Peyer's patch (tissue), 4 donors: ENCODE data around the gene LMF1.

ENCODE experiments used
- POLR2A ChIP-seq, 2 donors: fragments of 450-650 bp; IDR thresholded peaks; one replicate each; pipeline ENCODE4 v1.5.1; 2017; ENCODE audit warnings: antibody characterized with exemption in 2 of 2, mild to moderate bottlenecking in 2 of 2, moderate library complexity in 2 of 2
- TF ChIP-seq, protein P1 (sequence below), 6 experiments: fragments of 450-650 bp in 4 of 6; fragments of 200-600 bp in 2 of 6; sonication (generic) in 1 of 6; IDR thresholded peaks; one replicate each; pipeline ENCODE4 v1.5.1; 2017 to 2019; ENCODE audit warnings: antibody characterized with exemption in 6 of 6, mild to moderate bottlenecking in 3 of 6, moderate library complexity in 1 of 6

DNA sequence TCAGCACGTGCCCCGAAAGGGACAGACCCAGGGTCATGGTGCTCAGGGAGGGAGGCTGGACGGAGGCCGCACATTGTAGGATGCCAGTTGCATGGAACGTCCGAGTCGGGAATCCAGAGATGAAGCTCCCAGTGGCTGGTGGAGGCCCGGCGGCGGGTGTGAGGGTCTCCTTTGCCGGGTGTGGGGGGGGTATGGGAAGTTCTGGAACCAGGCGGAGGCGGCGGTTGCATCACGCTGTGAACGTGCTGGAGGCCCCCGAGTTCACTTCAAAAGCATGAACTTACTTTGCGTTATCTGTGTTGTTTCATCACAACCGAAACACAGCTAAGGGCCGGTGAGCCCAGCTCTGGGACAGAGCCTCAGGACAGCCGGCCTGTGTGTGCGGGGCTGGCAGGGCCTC, 96.9 kb downstream of the LMF1 start:
- TF ChIP-seq, protein P1, sequence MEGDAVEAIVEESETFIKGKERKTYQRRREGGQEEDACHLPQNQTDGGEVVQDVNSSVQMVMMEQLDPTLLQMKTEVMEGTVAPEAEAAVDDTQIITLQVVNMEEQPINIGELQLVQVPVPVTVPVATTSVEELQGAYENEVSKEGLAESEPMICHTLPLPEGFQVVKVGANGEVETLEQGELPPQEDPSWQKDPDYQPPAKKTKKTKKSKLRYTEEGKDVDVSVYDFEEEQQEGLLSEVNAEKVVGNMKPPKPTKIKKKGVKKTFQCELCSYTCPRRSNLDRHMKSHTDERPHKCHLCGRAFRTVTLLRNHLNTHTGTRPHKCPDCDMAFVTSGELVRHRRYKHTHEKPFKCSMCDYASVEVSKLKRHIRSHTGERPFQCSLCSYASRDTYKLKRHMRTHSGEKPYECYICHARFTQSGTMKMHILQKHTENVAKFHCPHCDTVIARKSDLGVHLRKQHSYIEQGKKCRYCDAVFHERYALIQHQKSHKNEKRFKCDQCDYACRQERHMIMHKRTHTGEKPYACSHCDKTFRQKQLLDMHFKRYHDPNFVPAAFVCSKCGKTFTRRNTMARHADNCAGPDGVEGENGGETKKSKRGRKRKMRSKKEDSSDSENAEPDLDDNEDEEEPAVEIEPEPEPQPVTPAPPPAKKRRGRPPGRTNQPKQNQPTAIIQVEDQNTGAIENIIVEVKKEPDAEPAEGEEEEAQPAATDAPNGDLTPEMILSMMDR (IDR thresholded peaks at IDR 0.05), result no peak
- no peak for TF ChIP-seq POLR2A (IDR thresholded peaks at IDR 0.05)
